C4-2B (cell line): Measurements from ENCODE around the gene VSTM1.

Experiments used
- H3K27ac ChIP-seq: fragments of 450-650 bp; 2 replicates; pipeline ENCODE4 v1.5.1; 2017
- ZFX ChIP-seq: fragments of 450-650 bp; IDR thresholded peaks from 2 replicates; pipeline ENCODE4 v1.6.1; 2017
- TF ChIP-seq, protein P1 (sequence below): fragments of 450-650 bp; conservative IDR thresholded peaks from 2 replicates; pipeline ENCODE4 v1.5.1; 2017; ENCODE audit warnings: mild to moderate bottlenecking

Gene VSTM1

DNA sequence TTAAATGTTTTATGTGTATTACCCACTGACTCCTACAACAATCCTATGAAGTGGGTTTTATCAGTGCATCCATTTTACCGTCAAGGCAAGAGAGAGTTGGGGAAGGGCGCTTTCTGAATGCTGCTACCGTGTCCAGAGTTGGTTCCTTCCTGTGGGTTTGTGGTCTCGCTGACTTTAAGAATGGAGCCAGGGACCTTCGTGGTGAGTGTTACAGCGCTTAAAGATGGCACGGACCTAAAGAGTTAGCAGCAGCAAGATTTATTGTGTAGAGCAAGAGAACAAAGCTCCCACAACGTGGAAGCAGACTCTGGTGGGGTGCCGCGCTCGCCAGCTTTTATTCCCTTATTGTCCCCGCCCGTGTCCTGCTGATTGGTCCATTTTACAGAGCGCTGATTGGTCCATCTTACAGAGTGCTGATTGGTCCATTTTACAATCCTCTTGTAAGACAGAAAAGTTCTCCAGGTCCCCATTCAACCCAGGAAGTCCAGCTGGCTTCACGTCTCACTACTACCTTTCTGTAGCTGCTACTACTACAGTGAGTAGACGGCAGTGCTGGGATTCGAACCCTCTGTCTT lies 30.8 kb upstream of the VSTM1 start:
- H3K27ac ChIP-seq = no peak overlapping the region
- TF ChIP-seq ZFX = no peak
- TF ChIP-seq, protein P1, sequence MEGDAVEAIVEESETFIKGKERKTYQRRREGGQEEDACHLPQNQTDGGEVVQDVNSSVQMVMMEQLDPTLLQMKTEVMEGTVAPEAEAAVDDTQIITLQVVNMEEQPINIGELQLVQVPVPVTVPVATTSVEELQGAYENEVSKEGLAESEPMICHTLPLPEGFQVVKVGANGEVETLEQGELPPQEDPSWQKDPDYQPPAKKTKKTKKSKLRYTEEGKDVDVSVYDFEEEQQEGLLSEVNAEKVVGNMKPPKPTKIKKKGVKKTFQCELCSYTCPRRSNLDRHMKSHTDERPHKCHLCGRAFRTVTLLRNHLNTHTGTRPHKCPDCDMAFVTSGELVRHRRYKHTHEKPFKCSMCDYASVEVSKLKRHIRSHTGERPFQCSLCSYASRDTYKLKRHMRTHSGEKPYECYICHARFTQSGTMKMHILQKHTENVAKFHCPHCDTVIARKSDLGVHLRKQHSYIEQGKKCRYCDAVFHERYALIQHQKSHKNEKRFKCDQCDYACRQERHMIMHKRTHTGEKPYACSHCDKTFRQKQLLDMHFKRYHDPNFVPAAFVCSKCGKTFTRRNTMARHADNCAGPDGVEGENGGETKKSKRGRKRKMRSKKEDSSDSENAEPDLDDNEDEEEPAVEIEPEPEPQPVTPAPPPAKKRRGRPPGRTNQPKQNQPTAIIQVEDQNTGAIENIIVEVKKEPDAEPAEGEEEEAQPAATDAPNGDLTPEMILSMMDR = no peak

GRCh38 chr19:54084410-54084809 lies 20.7 kb upstream of the VSTM1 start:
- no peak for TF ChIP-seq ZFX
- TF ChIP-seq, protein P1 = no peak
- H3K27ac ChIP-seq = no peak overlapping the region

DNA sequence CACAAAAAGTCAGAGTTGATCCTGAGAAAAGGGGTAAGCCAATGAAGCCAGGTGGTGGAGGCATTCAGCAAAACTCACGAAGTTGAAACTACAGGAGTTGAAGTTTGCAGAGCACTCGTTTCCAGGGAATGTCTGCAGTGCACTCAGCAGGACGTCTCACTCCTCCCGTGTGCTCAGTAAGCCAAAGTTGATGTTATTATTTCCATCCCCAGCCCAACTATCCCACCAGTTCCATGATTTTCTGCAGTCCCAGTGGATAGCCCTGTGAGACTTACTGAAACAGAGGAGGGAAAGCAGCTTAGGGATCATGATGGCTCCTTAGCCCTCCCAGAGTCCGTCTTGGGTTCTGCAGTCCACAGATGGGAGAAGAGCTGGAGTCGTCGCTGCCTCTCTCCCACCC lies 17.3 kb upstream of the VSTM1 start, which contains the start of gene TARM1:
Gene TARM1, minus strand, starts transcription at position 334 of the 400 bp plus-strand sequence. Its CDS starts 25 bp downstream, at position 309.
- TF ChIP-seq ZFX = no peak
- TF ChIP-seq, protein P1 = no peak
- no peak within 1 kb of the TSS for H3K27ac ChIP-seq

GRCh38 chr19:54077334-54077733 lies 13.6 kb upstream of the VSTM1 start:
- H3K27ac ChIP-seq = no peak overlapping the region
- TF ChIP-seq, protein P1 = no peak
- no peak for TF ChIP-seq ZFX

GRCh38 chr19:54074851-54075250 lies 11.2 kb upstream of the VSTM1 start:
- H3K27ac ChIP-seq = no peak overlapping the region
- TF ChIP-seq, protein P1 = no peak
- TF ChIP-seq ZFX = no peak

GRCh38 chr19:54073829-54074228 lies 10.1 kb upstream of the VSTM1 start:
- TF ChIP-seq, protein P1 = no peak
- TF ChIP-seq ZFX = no peak
- H3K27ac ChIP-seq = no peak overlapping the region

DNA sequence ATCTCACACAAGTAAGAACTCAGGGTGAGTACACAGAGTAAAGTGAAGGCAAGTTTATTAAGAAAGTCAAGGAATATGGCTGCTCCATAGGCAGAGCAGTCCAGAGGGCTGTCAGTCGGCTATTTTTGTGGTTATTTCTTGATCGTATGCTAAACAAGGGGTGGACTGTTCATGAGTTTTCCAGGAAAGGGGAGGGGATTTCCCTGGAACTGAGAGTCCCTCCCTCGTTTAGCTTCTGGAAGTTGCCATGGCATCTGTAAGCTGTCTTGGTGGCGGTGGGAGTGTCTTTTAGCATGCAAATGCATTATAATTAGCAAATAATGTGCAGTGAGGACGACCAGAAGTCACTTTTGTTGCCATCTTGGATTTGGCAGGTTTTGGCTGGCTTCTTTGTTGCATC lies 5.8 kb upstream of the VSTM1 start:
- TF ChIP-seq, protein P1 = no peak
- TF ChIP-seq ZFX = no peak
- H3K27ac ChIP-seq = no peak overlapping the region
